ENCODE results near the gene LRRC18.

LRRC18 gene

GRCh38 chr10:48938990-48939536 is 577 bp downstream of the LRRC18 start:
- H3K4me3 ChIP-seq (ENCODE audit: low read depth, low read length), result no peak overlapping the region
- TF ChIP-seq CTCF (IDR thresholded peaks at IDR 0.05; ENCODE audit: low read depth, low read length), result no peak

- no peak for TF ChIP-seq CTCF (IDR thresholded peaks at IDR 0.05; ENCODE audit: low read depth, low read length)
- H3K4me3 ChIP-seq (ENCODE audit: low read depth, low read length), result no peak overlapping the region
Observed at GRCh38 chr10:48938281-48938680, 1.4 kb downstream of the LRRC18 start.

- no peak overlapping the region for H3K4me3 ChIP-seq (ENCODE audit: low read depth, low read length)
- TF ChIP-seq CTCF (IDR thresholded peaks at IDR 0.05; ENCODE audit: low read depth, low read length), result no peak
Observed at GRCh38 chr10:48937796-48938195, 1.8 kb downstream of the LRRC18 start.

GRCh38 chr10:48935577-48935976 is 4.1 kb downstream of the LRRC18 start:
- no peak overlapping the region for H3K4me3 ChIP-seq (ENCODE audit: low read depth, low read length)
- TF ChIP-seq CTCF (IDR thresholded peaks at IDR 0.05; ENCODE audit: low read depth, low read length), result no peak

DNA sequence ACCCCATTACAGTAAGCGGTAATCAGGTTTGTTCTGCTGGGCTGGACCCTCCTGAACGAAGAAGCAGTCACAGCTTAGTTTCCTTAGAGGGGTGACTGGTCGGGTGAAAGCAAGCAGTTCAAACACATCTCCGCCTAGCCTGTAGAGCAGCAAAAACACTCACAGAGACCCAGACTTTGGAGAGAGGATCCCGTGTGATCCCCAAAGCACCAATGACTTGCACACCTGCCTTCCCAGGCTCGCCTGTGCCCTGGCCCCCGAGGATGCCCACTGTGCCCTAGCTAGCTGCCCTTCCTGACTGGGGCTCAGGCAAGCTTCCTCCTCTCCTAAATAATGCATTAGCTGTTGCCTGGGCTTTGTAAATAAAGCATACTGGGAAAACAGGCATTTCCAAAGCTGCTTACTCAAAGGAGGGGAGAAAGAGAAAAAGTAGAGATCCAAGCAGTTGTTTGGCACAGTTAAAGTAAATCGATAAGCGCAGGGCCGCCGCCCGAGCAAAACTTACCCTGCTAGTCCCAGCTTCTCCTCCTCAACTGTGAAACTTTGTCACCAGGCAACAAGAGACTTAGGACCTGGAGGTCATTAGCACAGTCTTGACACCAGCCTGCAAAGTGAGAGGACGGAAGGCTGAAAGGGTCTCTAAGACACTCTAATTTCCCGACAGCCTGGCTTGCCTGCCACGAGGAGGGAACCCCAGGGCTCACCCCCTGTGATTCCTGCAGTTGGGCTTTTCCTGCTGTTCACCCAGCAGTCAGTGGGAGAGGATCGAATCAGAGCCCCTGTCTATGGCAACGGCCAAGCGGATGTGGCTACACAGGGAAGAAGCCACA is 4.8 kb downstream of the LRRC18 start:
- no peak overlapping the region for H3K4me3 ChIP-seq (ENCODE audit: low read depth, low read length)
- TF ChIP-seq CTCF (IDR thresholded peaks at IDR 0.05; ENCODE audit: low read depth, low read length), result no peak

DNA sequence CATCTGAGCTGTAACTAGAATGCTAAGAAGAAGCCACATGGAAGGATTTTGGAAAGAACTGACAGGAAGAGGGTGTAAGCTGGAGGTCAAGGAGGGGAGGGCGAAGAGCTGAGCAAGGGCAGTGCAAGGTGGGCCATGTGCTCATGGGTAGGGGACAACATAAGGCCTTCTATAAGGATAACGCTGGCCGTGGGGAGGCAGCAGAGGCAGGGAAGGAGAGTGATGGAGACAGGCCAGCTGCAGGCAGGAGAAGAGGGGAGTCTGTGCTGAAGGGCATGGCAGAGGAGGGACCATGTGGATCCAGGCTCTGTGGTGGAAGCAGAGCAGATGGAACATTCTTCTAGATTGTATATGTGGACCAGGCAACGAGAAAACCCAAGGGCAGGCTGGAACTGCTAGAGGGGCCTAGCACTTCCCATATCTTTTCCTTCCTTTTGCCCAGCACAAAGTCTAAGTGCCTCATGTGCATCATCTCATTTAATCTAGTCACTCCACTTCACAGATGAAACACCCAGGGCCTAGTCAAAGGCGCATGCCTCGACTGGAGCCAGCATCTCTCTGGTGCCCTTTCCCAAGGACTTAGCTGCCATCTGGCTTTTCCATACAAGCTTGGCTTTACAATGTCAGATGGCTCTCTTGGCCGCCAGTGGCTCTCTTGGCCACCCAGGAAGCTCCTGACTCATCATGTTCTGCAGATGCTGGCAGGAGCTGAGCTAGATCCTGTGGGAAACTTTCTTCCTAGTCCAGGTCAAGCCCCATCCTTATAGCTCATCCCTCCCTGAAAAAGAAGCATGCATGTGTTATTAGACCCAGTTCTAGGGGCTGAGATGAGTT is 6.6 kb downstream of the LRRC18 start:
- H3K4me3 ChIP-seq (ENCODE audit: low read depth, low read length), result no peak overlapping the region
- TF ChIP-seq CTCF (IDR thresholded peaks at IDR 0.05; ENCODE audit: low read depth, low read length), result no peak

GRCh38 chr10:48931188-48931587 is 8.5 kb downstream of the LRRC18 start:
- H3K4me3 ChIP-seq (ENCODE audit: low read depth, low read length), result no peak overlapping the region
- no peak for TF ChIP-seq CTCF (IDR thresholded peaks at IDR 0.05; ENCODE audit: low read depth, low read length)
